ENCODE data around the gene ULK4.

ULK4 gene

DNA sequence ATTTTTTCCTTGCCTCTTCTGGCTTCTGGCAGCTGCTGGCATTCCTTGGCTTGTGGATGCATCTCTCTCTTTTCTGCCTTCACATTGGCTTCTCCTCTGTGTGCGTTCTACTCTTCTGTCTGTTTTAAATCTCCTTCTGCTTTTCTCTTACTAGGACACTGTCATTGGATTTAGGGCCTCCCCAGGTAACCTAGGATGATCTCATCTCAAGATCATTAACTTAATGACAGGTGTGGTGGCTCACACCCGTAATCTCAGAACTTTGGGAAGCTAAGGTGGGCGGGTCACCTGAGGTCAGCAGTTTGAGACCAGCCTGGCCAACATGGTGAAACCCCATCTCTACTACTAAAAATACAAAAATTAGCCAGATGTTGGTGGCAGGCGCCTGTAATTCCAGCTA, 40.9 kb upstream of the ULK4 start:
- TF ChIP-seq SUZ12 (IDR thresholded peaks at IDR 0.05) (no peak), FOXM1 (IDR thresholded peaks at IDR 0.05; ENCODE audit: borderline replicate concordance) (no peak), FOXK2 (IDR thresholded peaks at IDR 0.05) (no peak), HDGF (IDR thresholded peaks at IDR 0.05; ENCODE audit: borderline replicate concordance) (no peak), L3MBTL2 (conservative IDR thresholded peaks at IDR 0.05) (no peak), TARDBP (IDR thresholded peaks at IDR 0.05) (no peak), FOXA1 (IDR thresholded peaks at IDR 0.05) (no peak), CTBP1 (IDR thresholded peaks at IDR 0.05; ENCODE audit: borderline replicate concordance) (no peak), ZNF384 (IDR thresholded peaks at IDR 0.05) (no peak), BHLHE40 (IDR thresholded peaks at IDR 0.05; ENCODE audit: borderline replicate concordance) (no peak), ARNT (IDR thresholded peaks at IDR 0.05) (no peak), ELF4 (IDR thresholded peaks at IDR 0.05) (no peak), SP1 (IDR thresholded peaks at IDR 0.05) (no peak), NFRKB (IDR thresholded peaks at IDR 0.05) (no peak), LEF1 (IDR thresholded peaks at IDR 0.05; ENCODE audit: borderline replicate concordance) (no peak)
- TF ChIP-seq, protein P1, sequence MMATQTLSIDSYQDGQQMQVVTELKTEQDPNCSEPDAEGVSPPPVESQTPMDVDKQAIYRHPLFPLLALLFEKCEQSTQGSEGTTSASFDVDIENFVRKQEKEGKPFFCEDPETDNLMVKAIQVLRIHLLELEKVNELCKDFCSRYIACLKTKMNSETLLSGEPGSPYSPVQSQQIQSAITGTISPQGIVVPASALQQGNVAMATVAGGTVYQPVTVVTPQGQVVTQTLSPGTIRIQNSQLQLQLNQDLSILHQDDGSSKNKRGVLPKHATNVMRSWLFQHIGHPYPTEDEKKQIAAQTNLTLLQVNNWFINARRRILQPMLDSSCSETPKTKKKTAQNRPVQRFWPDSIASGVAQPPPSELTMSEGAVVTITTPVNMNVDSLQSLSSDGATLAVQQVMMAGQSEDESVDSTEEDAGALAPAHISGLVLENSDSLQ (IDR thresholded peaks at IDR 0.05): no peak
- no peak for DNase-seq (ENCODE audit: extremely low spot score)
- CTCF ChIA-PET: no interaction called here
- POLR2A ChIA-PET: no interaction called here

DNA sequence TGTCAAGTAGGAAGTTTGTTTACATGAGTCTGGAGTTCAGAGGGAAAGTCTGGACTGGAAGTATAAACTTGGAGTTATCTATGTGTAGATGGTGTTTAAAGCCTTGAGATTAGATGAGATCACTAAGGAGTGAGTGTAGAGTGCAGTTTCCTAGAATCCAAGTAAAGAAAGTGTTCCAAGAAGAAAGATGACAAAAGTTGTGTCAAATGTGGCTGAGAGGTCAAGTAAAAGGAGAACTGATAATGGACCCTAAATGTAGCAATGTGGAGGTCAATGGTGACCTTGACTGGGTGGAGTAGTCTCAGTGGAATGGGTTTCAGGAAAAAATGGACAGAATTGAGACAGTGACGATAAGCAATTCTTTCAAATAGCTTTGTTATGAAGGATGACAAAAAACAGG, 39.9 kb upstream of the ULK4 start:
- TF ChIP-seq BHLHE40 (IDR thresholded peaks at IDR 0.05; ENCODE audit: borderline replicate concordance): no peak
- no peak for TF ChIP-seq SP1 (IDR thresholded peaks at IDR 0.05)
- TF ChIP-seq NFRKB (IDR thresholded peaks at IDR 0.05): no peak
- no peak for TF ChIP-seq FOXA1 (IDR thresholded peaks at IDR 0.05)
- no peak for TF ChIP-seq LEF1 (IDR thresholded peaks at IDR 0.05; ENCODE audit: borderline replicate concordance)
- TF ChIP-seq SUZ12 (IDR thresholded peaks at IDR 0.05): no peak
- no peak for TF ChIP-seq CTBP1 (IDR thresholded peaks at IDR 0.05; ENCODE audit: borderline replicate concordance)
- no peak for TF ChIP-seq ARNT (IDR thresholded peaks at IDR 0.05)
- TF ChIP-seq FOXK2 (IDR thresholded peaks at IDR 0.05): no peak
- no peak for DNase-seq (ENCODE audit: extremely low spot score)
- POLR2A ChIA-PET: no interaction called here
- CTCF ChIA-PET: no interaction called here

DNA sequence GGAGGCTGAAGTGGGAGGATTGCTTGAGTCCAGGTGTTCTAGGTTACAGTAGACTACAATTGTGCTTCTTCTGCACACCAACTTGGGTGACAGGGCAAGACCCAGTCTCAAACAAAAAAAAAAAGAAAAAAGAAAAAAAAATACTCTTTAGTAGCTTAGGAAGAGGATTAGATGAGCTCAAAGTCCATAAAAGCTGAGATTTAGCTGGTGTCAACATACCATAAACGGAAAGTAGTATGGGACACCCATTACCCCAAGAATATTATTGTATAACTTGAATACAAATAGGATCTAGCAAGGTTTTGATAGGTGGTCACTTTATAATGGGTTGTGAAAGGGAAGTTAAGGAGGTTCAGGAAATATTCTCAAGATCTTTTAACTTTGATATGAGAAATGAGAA, 38.0 kb upstream of the ULK4 start:
- no peak for DNase-seq (ENCODE audit: extremely low spot score)
- POLR2A ChIA-PET: no interaction called here
- CTCF ChIA-PET: interaction anchor here (0.6 to 1.2 kb wide), 3 partner anchors 10 to 100 kb away, joined by 3 to 5 read pairs (median 4); no protein-coding TSS in a partner anchor
- no peak for TF ChIP-seq LEF1 (IDR thresholded peaks at IDR 0.05; ENCODE audit: borderline replicate concordance)
- TF ChIP-seq FOXM1 (IDR thresholded peaks at IDR 0.05; ENCODE audit: borderline replicate concordance): no peak
- TF ChIP-seq BHLHE40 (IDR thresholded peaks at IDR 0.05; ENCODE audit: borderline replicate concordance): no peak
- TF ChIP-seq L3MBTL2 (conservative IDR thresholded peaks at IDR 0.05): no peak
- no peak for TF ChIP-seq SUZ12 (IDR thresholded peaks at IDR 0.05)
- no peak for TF ChIP-seq HDGF (IDR thresholded peaks at IDR 0.05; ENCODE audit: borderline replicate concordance)
- TF ChIP-seq, protein P1 (IDR thresholded peaks at IDR 0.05): no peak
- no peak for TF ChIP-seq FOXK2 (IDR thresholded peaks at IDR 0.05)
- TF ChIP-seq TARDBP (IDR thresholded peaks at IDR 0.05): no peak
- no peak for TF ChIP-seq ARNT (IDR thresholded peaks at IDR 0.05)
- TF ChIP-seq SP1 (IDR thresholded peaks at IDR 0.05): no peak
- TF ChIP-seq CTBP1 (IDR thresholded peaks at IDR 0.05; ENCODE audit: borderline replicate concordance): no peak
- no peak for TF ChIP-seq FOXA1 (IDR thresholded peaks at IDR 0.05)
- TF ChIP-seq ZNF384 (IDR thresholded peaks at IDR 0.05): no peak
- no peak for TF ChIP-seq NFRKB (IDR thresholded peaks at IDR 0.05)
- TF ChIP-seq ELF4 (IDR thresholded peaks at IDR 0.05): no peak

DNA sequence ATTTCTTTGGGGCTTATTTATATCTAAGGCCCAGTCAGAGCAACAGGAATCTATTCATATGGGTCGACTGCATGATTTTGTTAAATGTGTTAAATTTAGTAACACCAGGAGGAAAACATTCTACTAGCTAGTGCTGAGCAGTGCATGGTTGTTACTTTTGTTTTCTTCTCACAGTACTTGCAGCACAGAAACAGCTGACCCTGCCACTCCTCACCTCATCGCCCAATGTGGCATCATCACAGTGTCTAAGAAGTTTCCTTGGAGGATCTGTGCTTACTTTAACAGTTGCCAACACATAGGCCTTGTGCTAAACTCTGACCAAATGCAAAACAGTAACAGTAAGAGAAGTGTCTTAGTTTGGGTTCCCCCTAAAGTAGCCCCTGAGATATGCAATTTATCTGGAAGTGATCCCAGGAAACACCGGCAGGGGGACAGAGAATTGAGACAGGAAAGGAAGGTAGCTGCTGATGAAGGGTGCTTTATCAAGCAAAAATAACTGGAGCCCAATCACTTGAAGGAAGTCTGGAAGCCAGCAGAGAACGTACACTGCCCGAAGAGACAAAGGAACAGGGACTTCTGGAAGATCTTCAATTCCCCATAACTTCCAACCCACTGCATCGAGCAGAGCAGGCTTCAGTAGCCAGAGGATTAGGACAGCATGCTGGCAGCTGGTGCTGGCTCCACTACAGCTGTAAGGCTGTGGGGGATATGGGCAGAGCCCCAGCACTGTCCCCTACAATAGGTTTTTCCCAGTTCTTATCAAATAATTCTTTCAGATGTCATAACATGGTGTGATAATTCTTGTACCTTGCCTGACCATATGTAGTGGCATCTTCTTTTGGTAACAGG, 36.0 kb upstream of the ULK4 start:
- ChIA-PET CTCF (interaction anchor here (1.0 to 1.2 kb wide), 4 partner anchors 100 to 193 kb away, joined by 3 to 4 read pairs (median 4); no protein-coding TSS in a partner anchor), POLR2A (interaction anchor here (1.4 kb wide), 1 partner anchor 15 kb away, joined by 4 read pairs; no protein-coding TSS in a partner anchor)
- DNase-seq (ENCODE audit: extremely low spot score): peak; percentile 26
- no peak for TF ChIP-seq FOXM1 (IDR thresholded peaks at IDR 0.05; ENCODE audit: borderline replicate concordance)
- no peak for TF ChIP-seq NFRKB (IDR thresholded peaks at IDR 0.05)
- TF ChIP-seq L3MBTL2 (conservative IDR thresholded peaks at IDR 0.05): no peak
- TF ChIP-seq HDGF (IDR thresholded peaks at IDR 0.05; ENCODE audit: borderline replicate concordance): no peak
- TF ChIP-seq SP1 (IDR thresholded peaks at IDR 0.05): no peak
- TF ChIP-seq, protein P1 (IDR thresholded peaks at IDR 0.05): no peak
- no peak for TF ChIP-seq ELF4 (IDR thresholded peaks at IDR 0.05)
- no peak for TF ChIP-seq CTBP1 (IDR thresholded peaks at IDR 0.05; ENCODE audit: borderline replicate concordance)
- TF ChIP-seq SUZ12 (IDR thresholded peaks at IDR 0.05): no peak
- no peak for TF ChIP-seq LEF1 (IDR thresholded peaks at IDR 0.05; ENCODE audit: borderline replicate concordance)

DNA sequence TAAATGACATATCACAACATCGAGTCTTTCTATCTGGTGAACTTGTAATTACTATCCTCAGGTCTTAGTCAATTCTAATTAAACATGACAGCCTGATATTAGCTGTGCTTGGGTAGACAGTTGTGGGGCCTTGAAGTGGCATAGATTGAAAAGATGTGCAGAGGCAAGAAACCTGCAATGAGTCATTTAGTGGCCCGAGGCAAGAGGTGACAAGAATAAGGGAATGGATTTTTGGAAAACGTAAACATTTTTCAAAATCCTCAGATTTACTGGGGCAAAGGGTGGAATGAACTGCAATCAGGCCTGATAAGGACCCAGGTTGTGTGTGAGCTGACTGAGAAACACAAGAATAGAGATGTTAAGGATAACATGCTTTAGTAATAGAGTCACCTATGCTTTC, 29.5 kb upstream of the ULK4 start:
- POLR2A ChIA-PET: no interaction called here
- CTCF ChIA-PET: interaction anchor here (1.1 kb wide), 1 partner anchor 108 kb away, joined by 3 read pairs; no protein-coding TSS in a partner anchor
- no peak for DNase-seq (ENCODE audit: extremely low spot score)
- TF ChIP-seq ELF4 (IDR thresholded peaks at IDR 0.05) (no peak), HDGF (IDR thresholded peaks at IDR 0.05; ENCODE audit: borderline replicate concordance) (no peak), CTBP1 (IDR thresholded peaks at IDR 0.05; ENCODE audit: borderline replicate concordance) (no peak), ARNT (IDR thresholded peaks at IDR 0.05) (no peak), FOXM1 (IDR thresholded peaks at IDR 0.05; ENCODE audit: borderline replicate concordance) (no peak), FOXK2 (IDR thresholded peaks at IDR 0.05) (no peak), FOXA1 (IDR thresholded peaks at IDR 0.05) (no peak), ZNF384 (IDR thresholded peaks at IDR 0.05) (no peak), LEF1 (IDR thresholded peaks at IDR 0.05; ENCODE audit: borderline replicate concordance) (no peak), BHLHE40 (IDR thresholded peaks at IDR 0.05; ENCODE audit: borderline replicate concordance) (no peak), TARDBP (IDR thresholded peaks at IDR 0.05) (no peak), L3MBTL2 (conservative IDR thresholded peaks at IDR 0.05) (no peak), NFRKB (IDR thresholded peaks at IDR 0.05) (no peak), SUZ12 (IDR thresholded peaks at IDR 0.05) (no peak), SP1 (IDR thresholded peaks at IDR 0.05) (no peak)
- TF ChIP-seq, protein P1 (IDR thresholded peaks at IDR 0.05): no peak
